HK-2 (cell line): Measurements from ENCODE around the gene MYBPC3.

Experiments
- DNase-seq: peaks from one replicate; pipeline ENCODE4 v3.0.0-alpha.2; 2018; ENCODE audit not compliant: unreplicated experiment

The MYBPC3 gene

GRCh38 chr11:47357985-47358730, 5.7 kb upstream of the MYBPC3 start:
- DNase-seq = no peak

GRCh38 chr11:47356998-47357329, 4.5 kb upstream of the MYBPC3 start:
- no peak for DNase-seq

DNA sequence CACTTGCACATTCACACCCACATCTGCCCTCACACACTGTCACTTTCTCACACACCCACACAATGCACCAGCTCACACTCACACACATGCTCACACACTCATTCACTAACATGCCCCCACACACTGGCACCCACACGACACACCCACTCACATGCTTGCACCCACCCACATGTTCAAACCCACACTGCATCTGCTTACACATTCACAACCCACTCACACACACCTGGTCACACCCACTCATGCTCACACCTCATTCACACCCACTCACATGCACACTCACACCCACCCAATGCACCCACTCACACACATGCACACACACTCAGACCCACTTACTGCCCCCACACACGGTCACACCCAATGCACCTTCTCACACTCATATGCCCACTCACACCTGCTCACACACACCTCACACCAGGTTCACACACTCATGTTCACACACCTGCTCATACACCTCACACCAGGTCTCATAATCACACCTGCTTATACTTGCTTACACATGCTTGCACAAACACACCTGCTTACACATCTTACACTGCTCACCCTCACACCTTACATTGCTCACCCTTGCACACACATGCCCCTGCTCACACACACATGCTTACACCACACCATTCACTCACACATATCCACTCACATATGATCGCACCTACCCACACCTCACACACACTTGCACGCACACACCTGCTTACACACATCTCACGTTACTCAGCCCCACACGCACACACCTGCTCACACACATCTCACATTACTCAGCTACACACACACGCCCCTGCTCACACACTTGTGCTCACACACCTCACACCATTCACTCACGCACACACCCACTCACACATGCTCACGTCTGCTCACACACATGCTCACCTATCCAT, 3.9 kb upstream of the MYBPC3 start:
- no peak for DNase-seq

DNA sequence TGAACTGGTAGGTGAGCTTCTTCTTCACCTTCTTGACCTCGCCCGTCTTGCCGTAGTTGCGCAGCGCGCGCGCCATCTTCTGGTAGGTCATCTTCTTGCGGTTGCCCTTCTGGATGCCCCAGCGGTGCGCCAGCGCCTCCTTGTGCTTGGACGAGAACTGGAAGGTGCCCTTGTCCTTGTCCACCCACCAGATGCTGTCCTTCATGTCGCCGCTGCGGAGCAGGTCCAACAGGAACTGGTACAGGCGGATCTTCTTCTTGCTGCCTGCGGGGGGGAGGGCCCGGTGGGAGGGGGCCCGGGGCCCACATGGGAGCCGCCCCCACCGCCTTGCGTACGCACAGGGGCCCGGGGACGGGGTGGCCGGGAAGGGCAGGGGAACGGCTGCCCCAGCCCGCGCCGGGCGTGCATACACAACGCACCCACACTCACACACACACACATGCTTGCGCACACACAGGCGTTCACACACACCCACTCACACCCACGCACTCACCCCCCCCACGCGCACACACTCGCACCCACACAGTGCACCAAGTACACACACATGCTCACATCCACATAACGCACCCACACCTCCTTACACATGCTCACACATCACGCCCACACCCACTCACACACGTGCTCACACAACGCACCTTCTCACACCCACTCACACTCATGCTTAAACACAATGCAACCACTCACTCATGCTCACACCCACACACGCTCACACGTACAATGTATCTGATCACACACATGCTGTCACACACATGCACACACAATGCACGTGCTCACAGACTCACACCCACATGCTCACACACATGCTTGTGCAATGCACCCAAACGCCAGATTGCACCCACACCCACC, 3.0 kb upstream of the MYBPC3 start:
- DNase-seq = peak; percentile 92

DNA sequence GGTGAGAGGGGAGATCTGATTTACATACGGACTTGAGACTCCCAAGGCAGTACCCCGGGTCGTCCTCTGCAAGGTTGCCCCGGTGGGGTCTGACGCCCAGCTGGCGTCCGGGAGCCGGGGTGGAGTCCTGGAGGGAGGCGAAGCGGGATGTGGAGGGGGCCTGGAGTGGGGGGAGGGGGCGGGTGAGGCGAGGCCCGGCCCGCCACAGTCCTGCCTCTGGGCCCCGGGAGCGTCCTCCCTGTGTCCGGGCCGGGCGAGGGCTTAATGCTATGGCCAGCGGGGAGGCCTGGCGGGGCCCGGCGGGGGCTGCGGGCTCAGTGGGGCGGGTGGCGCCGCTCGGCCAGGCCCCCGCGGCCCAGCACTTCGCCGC, 2.4 kb upstream of the MYBPC3 start:
- DNase-seq = no peak

DNA sequence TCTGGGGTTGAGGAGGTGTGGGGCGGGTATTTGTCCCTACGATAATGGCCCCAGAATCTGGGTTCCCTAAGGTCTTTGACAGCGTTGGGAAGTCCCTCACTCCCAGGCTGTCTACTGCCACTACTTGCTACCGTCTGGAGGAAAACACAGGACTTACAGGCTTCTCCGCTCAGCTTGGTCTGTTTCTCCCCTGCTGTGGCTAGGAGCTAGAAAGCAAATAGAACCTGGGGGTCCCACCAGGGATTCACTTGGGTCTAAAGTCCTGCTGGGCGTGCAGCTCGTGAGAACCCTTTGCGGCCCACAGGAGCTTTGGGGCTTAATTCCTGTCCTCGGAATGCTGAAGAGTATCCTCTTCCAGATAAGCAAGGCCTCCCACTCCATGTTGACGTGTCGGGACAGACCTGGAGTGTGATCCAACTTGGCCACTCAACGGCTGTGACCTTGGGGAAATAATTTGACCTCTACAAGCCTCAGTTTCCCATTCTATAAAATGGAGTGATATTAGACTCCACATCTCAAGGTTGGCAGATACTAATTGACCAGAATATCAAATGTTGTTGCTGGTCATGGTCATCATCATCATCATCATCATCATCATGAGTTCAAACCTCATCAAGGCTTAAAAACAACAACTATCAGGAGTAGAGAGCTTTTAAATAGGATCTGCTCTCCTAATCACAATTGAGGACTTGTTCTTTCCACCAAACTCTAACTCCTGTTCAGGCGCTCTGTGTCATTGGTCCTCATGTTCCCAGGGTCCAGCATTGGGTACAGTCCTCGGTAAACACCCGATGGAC, 1.7 kb upstream of the MYBPC3 start:
- no peak for DNase-seq

DNA sequence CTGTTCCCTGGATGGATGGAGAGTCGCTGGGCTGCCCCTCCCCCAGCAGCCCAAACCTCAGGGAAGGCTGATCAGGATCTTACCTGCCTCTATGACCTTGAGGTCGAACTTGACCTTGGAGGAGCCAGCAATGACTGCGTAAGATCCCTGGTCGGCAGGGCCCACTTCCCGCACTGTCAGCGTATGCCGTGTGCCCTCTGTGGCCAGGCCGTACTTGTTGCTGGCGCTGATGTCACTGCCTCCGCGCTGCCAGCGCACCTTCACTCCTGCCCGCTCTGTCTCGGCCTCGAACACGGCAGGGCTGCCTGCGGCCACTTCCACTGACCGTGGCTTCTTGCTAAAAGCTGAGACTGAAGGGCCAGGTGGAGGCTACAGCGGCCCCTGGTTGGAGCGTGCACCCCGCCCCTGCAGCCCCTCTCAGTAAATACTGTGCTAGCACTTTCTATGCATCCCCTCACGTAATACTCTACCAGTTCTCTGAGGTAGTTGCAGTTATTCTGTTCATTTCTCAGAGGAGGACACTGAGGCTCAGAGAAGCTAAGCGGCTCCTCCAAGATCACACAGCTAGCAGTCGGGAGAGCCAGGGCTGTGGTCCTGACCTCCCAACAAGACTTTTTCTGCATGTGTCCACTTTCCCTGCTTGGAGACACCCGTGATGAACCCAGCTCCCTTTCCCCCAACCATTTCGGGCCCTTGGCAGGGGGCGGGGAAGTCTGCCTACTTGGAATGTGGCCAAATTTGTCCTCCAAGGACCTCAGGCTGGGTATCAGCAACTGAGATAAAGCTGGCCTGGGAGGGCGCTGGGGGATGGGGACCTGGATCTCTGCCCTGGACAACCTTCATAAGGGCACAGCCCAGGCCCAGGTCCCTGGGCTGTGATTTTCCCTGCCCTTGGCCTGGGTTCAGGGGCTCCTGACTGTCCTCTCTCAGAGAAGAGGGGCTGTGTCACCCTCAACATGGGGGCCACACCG, 1.1 kb downstream of the MYBPC3 start:
- no peak for DNase-seq

GRCh38 chr11:47350315-47350714, 2.2 kb downstream of the MYBPC3 start:
- DNase-seq = no peak

DNA sequence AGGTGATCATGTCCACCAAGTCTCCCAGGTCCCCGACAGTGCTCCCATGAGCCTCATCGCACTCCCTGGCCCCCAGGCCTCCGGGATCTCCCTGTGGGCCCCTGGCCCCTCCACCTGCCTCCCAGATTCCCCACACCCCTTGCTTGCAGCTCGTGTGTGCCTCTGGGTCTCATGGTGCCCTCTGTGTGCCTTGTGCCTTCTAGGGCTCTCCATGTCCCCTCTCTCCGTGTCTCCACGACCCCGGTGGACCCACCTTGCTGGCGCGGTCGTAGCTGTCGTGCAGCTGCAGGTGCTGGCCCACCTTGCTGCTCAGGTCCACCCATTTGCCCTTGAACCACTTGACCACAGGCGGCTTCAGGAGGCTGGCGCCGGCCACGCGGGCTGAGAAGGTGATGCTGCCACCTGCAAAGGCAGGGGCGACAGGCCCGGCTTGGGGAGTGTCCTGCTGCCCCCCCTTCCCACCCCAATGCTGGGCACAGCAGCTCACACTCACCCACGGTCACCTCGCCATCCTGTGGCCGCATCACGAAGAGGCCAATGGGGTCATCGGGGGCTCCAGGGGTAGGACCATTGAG, 2.9 kb downstream of the MYBPC3 start:
- no peak for DNase-seq

DNA sequence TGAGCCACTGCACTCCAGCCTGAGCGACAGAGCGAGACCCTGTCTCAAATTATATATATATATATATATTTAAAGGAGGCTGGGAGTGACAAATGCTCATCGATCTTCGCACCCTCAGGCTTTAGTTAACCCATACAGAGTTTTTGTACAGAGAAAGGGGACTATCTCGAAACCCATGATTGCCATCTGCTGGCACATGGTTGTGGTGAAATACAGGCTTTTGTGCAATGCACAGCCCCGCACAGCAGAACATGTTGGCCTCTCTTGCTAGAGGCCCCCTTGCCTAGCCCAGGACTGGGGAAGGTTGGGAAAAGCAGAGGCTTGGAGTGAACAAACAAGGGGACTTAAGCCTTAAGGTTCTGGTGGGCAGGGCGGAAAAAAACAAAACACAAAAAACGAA, 3.6 kb downstream of the MYBPC3 start:
- DNase-seq = peak; percentile 14

- no peak for DNase-seq
These were observed 4.2 kb downstream of the MYBPC3 start for GRCh38 chr11:47348131-47348802.

- no peak for DNase-seq
These were observed 5.4 kb downstream of the MYBPC3 start for GRCh38 chr11:47347137-47347536.

- DNase-seq = no peak
These were observed 6.5 kb downstream of the MYBPC3 start for GRCh38 chr11:47345890-47346563.

DNA sequence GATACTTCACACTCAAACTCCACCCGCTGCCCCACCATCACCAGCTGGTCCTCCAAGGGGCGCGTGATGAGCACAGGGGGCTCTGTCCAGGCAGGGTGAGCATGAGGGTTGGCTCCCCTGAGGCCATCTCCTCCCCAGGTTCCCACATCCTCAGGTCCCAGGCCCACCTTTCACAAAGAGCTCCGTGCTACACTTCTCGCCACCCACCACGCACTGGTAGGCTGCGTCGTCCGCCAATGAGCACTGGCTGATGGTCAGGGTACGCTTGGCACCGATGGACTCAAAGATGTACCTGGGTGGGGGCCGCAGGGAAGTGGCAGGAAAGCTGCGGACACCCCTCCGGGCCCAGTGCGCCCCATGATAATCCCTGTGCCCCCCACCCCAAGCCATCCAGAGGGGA, 9.6 kb downstream of the MYBPC3 start:
- DNase-seq = no peak

DNA sequence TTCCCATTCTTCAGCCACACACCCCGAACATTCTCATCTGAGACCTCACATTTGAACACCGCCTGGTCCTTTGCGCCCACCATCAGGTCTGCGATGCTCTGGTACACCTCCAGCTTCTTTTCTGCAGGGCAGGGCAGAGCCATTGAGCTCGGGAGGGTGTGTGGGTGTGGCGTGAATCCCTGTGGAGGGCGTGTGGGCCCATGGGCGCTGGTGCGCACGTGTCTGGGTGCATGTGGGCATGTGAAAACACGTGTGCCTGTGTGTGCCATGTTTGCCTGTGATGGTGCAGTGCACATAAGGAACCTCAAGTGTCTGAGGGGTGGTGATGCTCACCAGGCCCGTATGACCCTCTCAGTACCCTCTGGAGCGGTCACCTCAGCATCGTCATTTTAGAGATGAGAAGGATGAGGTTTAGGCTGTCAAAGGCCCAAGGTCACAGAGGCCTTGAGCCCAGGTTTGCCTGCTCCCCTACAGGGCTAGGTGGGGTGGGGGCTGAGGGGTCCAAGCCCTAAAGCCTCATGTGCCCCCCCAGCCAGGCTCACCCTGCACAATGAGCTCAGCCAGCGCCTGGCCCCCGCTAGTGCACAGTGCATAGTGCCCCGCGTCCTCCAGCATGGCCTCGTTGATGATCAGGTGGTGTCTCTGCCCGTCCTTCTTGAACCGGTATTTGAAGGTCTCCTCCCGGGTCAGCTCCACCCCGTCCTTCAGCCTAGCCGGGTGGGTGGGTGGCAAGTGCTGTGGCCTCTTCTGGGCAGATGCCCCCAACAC, 10.3 kb downstream of the MYBPC3 start:
- DNase-seq = no peak

DNA sequence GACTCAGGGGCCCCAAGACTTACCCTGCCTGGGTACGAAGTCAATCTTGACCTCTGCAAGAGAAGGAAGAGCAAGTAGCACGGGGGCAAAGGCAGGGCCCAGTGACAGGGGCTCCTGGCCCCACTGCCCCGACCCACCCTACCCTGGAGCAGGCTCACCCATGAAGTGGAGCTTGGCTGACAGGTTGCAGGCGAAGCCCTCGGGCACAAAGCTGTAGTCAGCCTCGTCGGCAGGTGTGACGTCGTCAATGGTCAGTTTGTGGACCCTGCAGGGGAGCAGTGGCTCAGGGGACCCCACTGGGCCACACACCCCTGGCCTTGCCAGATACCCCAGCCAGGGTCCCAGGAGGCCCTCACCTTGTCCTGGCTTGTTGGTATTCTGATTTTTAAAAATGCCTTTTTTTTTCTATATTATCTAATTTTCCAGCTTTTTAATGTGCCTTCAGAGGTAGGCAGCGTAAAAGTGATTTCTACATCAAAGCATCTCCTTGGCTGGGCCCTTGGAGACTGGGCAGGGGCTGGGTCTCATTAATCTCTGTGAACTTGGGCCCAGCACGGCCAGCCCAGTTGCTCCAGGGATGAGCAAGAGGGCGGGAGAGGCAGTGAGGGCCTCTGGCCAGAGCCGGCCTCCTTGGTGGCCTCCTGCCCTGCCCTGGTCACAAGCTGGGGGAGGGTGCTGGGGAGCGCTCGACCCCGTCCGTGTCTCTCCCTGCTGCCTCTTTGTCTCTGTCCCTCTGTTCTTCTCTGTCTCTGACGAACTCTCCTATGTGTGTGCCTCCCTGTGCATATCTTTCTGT, 11.3 kb downstream of the MYBPC3 start:
- DNase-seq = no peak

DNA sequence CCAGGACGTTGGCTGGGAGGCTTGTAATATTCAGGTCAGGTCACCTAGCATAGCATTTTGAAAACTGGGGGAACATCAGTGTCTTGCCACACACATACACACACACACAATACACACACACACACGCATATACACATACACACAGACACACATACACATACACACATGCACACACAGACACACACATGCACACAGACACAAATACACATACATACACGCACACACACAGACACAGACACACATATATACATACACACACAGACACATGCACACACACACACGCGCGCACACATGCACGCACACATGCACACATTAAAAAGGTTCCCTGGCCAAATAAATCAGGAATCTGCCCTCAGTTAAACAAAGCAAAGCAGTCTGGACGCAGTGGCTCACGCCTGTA, 12.5 kb downstream of the MYBPC3 start:
- DNase-seq = no peak
